Endothelial cell of umbilical vein (primary cell): ENCODE data around the gene RTN1. TPM values are rescaled to one million over a fixed set of nuclear protein-coding genes. Genes with fewer than 3 reads are reported as not detected.

Source experiments
- BruUV-seq: library from RNA; stranded (reverse); fragments of 400-500 nt; replicated peaks from 2 replicates; lab custom pipeline; 2021; lab: Mats Ljungman, UMichigan
- CTCF ChIA-PET: fragments of 300-600, 350-600 bp; sonication (Branson Sonifier 250); formaldehyde crosslinking; loops from one replicate; lab custom pipeline; 2021; ENCODE audit warnings: antibody characterized with exemption, inconsistent platforms; lab: Charles Lee
- POLR2A ChIA-PET: fragments of 300-600, 350-600 bp; sonication (Branson Sonifier 250); formaldehyde crosslinking; loops from one replicate; lab custom pipeline; 2021; ENCODE audit warnings: antibody characterized with exemption, inconsistent platforms; lab: Charles Lee
- DNase-seq: peaks from one replicate; pipeline ENCODE4 v3.0.0-alpha.2; 2011; ENCODE audit warnings: low read depth, low spot score
- FAIRE-seq: peaks from 2 replicates; lab custom pipeline; 2011; peaks lifted over from hg19 to GRCh38; lab: Jason Lieb, UNC
- H2AFZ ChIP-seq: 2 replicates; pipeline ENCODE4 v1.6.0; 2012; ENCODE audit warnings: low read depth, low read length, control low read depth, inconsistent platforms
- H3K27ac ChIP-seq: 2 replicates; pipeline ENCODE4 v1.5.1; 2011; ENCODE audit warnings: low read depth, mild to moderate bottlenecking, control low read depth, low read length, moderate library complexity; ENCODE audit not compliant: insufficient read depth
- H3K27me3 ChIP-seq, 2 experiments: 2 replicates each; pipeline versions ENCODE4 v1.6.0 to v1.6.1; 2011; ENCODE audit warnings: low read length in 2 of 2, mixed read lengths in 1 of 2; ENCODE audit not compliant: control insufficient read depth in 2 of 2, insufficient read depth in 2 of 2
- H3K36me3 ChIP-seq, 2 experiments: 2 replicates in 1 of 2; 3 replicates in 1 of 2; pipeline ENCODE4 v1.5.1; 2011; ENCODE audit warnings: low read length in 2 of 2, mild to moderate bottlenecking in 1 of 2, moderate library complexity in 1 of 2; ENCODE audit not compliant: control insufficient read depth in 2 of 2, insufficient read depth in 2 of 2; ENCODE audit errors: extremely low read depth in 1 of 2
- H3K4me1 ChIP-seq: 3 replicates; pipeline ENCODE4 v1.5.1; 2011; ENCODE audit warnings: mild to moderate bottlenecking, low read length; ENCODE audit not compliant: control insufficient read depth, insufficient read depth; ENCODE audit errors: extremely low read depth
- H3K4me2 ChIP-seq: 2 replicates; pipeline ENCODE4 v1.6.1; 2011; ENCODE audit warnings: low read length, control low read depth, mixed read lengths; ENCODE audit not compliant: insufficient read depth
- H3K4me3 ChIP-seq, 3 experiments: fragments of 200-600 bp in 1 of 3; sonication (generic), shearing (Covaris generic) in 1 of 3; replicated peaks in 1 of 3; 2 replicates each; pipeline ENCODE4 v1.5.1; 2011 to 2016; ENCODE audit warnings: control low read depth in 3 of 3, low read length in 3 of 3, mild to moderate bottlenecking in 2 of 3, inconsistent platforms in 1 of 3, low read depth in 1 of 3, moderate library complexity in 1 of 3; ENCODE audit not compliant: insufficient read depth in 1 of 3
- H3K79me2 ChIP-seq: 2 replicates; pipeline ENCODE4 v1.6.0; 2012; ENCODE audit warnings: low read length, inconsistent platforms; ENCODE audit not compliant: control insufficient read depth, insufficient read depth
- H3K9ac ChIP-seq: replicated peaks from 2 replicates; pipeline ENCODE3; 2011; ENCODE audit warnings: low read length, control low read depth; ENCODE audit not compliant: insufficient read depth; ENCODE audit errors: extremely low read depth
- H3K9me1 ChIP-seq: replicated peaks from 3 replicates; pipeline ENCODE4 v1.6.0; 2011; ENCODE audit warnings: mild to moderate bottlenecking, low read length; ENCODE audit not compliant: control insufficient read depth, insufficient read depth; ENCODE audit errors: extremely low read depth
- H3K9me3 ChIP-seq: replicated peaks from 2 replicates; pipeline ENCODE4 v1.5.1; 2012; ENCODE audit warnings: low read length, inconsistent platforms; ENCODE audit not compliant: control insufficient read depth, insufficient read depth
- H4K20me1 ChIP-seq: replicated peaks from 2 replicates; pipeline ENCODE3; 2011; ENCODE audit warnings: mild to moderate bottlenecking, low read length; ENCODE audit not compliant: control insufficient read depth, insufficient read depth; ENCODE audit errors: extremely low read depth
- EZH2 ChIP-seq: IDR thresholded peaks from 2 replicates; pipeline ENCODE4 v1.6.1; 2012; ENCODE audit warnings: borderline replicate concordance, low read depth, mild to moderate bottlenecking, moderate library complexity, low read length, inconsistent platforms; ENCODE audit not compliant: severe bottlenecking
- FOS ChIP-seq: IDR thresholded peaks from 2 replicates; pipeline ENCODE4 v1.6.1; 2011; ENCODE audit warnings: mild to moderate bottlenecking, low read length, moderate library complexity, borderline replicate concordance; ENCODE audit not compliant: insufficient read depth
- GATA2 ChIP-seq: IDR thresholded peaks from 2 replicates; pipeline ENCODE4 v1.7.0; 2011; ENCODE audit warnings: low read depth, mild to moderate bottlenecking, moderate library complexity, mixed read lengths, low read length; ENCODE audit not compliant: insufficient read length, insufficient read depth
- JUN ChIP-seq: IDR thresholded peaks from 2 replicates; pipeline ENCODE4 v1.6.1; 2011; ENCODE audit warnings: borderline replicate concordance, low read depth; ENCODE audit not compliant: insufficient read length, insufficient read depth
- MYC ChIP-seq: IDR thresholded peaks from one replicate; pipeline ENCODE4 v1.6.1; 2011; ENCODE audit warnings: mild to moderate bottlenecking, low read depth, low read length
- POLR2A ChIP-seq: IDR thresholded peaks from 2 replicates; pipeline ENCODE4 v1.6.1; 2012; ENCODE audit warnings: low read depth, mild to moderate bottlenecking, control low read depth, low read length
- POLR2AphosphoS5 ChIP-seq: IDR thresholded peaks from 2 replicates; pipeline ENCODE4 v1.6.1; 2012; ENCODE audit warnings: low read depth, mild to moderate bottlenecking, control low read depth, low read length, moderate library complexity; ENCODE audit not compliant: insufficient read depth
- dilution Hi-C: fragments of 300-500 bp; cut with MboI; formaldehyde crosslinking; loops from one replicate; pipeline ENCODE4 v1.15.0; 2019; ENCODE audit warnings: low sequenced_read_pairs; ENCODE audit not compliant: extremely low pct_ligation_motif_present
- intact Hi-C: fragments of 100-400 bp; cut with micrococcal nuclease; formaldehyde crosslinking; loops from one replicate; pipeline ENCODE4 v1.10.0; 2022
- polyA plus RNA-seq, 4 experiments: library from polyadenylated mRNA; depleted of rRNA in 3 of 4; stranded (reverse) in 3 of 4; unstranded in 1 of 4; fragments of >200 nt; gene quantifications; 2 replicates each; pipeline versions ENCODE4 v1.2.1 to v1.2.3, GENCODE V29; 2011 to 2012; ENCODE audit warnings: missing spikeins in 1 of 4
- total RNA-seq: library from RNA; stranded (reverse); gene quantifications from 2 replicates; pipeline ENCODE4 v1.2.3, GENCODE V29; 2021
- TF ChIP-seq, protein P1 (sequence below): IDR thresholded peaks from 2 replicates; pipeline ENCODE4 v1.6.1; 2011; ENCODE audit not compliant: insufficient read depth, insufficient read length
- TF ChIP-seq, protein P2 (sequence below), 2 donors: IDR thresholded peaks; 1 replicate in 1 of 2; 2 replicates in 1 of 2; pipeline ENCODE4 v1.5.1; 2011; ENCODE audit warnings: low read length in 2 of 2, mild to moderate bottlenecking in 2 of 2, moderate library complexity in 2 of 2, control low read depth in 1 of 2, inconsistent platforms in 1 of 2, low read depth in 1 of 2; ENCODE audit not compliant: insufficient read depth in 1 of 2; ENCODE audit errors: extremely low read depth in 1 of 2

The RTN1 gene
- total and polyA plus RNA-seq, 2 donors (not counting 3 experiments of a cell fraction or from before 2014, with no cell fraction given): 0.10 to 0.29 TPM

DNA sequence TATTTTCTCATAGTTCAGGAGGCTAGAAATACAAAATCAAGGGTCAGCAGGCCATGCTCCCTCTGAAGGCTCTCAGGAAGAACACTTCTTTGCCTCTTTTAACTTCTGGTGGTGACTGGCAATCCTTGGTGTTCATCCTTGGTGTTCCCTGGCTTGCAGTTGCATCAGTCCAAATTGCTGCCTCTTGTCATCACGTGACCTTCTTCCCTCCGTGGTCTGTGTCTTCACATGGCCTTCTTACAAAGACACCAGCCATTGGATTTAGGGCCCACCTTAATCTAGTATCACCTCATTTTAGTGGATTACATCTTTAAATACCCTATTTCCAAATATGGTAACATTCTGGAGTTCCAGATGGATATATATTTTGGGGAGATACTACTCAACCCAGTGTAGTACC lies 41.9 kb upstream of the RTN1 start:
- no peak for DNase-seq
- H3K4me1 ChIP-seq: no peaks in the 10 kb centered on the region
- CTCF ChIA-PET: interaction anchor here (1.7 kb wide), 1 partner anchor 15 kb away, joined by 8 read pairs; no protein-coding TSS in a partner anchor

More for the DNA sequence above, 41.9 kb upstream of the RTN1 start:
- TF ChIP-seq, protein P1, sequence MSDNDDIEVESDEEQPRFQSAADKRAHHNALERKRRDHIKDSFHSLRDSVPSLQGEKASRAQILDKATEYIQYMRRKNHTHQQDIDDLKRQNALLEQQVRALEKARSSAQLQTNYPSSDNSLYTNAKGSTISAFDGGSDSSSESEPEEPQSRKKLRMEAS: no peak
- TF ChIP-seq, protein P2, sequence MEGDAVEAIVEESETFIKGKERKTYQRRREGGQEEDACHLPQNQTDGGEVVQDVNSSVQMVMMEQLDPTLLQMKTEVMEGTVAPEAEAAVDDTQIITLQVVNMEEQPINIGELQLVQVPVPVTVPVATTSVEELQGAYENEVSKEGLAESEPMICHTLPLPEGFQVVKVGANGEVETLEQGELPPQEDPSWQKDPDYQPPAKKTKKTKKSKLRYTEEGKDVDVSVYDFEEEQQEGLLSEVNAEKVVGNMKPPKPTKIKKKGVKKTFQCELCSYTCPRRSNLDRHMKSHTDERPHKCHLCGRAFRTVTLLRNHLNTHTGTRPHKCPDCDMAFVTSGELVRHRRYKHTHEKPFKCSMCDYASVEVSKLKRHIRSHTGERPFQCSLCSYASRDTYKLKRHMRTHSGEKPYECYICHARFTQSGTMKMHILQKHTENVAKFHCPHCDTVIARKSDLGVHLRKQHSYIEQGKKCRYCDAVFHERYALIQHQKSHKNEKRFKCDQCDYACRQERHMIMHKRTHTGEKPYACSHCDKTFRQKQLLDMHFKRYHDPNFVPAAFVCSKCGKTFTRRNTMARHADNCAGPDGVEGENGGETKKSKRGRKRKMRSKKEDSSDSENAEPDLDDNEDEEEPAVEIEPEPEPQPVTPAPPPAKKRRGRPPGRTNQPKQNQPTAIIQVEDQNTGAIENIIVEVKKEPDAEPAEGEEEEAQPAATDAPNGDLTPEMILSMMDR (IDR thresholded peaks at IDR 0.05; ENCODE audit: extremely low read depth in 1 of 2, insufficient read depth in 1 of 2, low read depth in 1 of 2, low read length in 2 of 2): no peak
- TF ChIP-seq EZH2 (no peak), GATA2 (no peak), POLR2AphosphoS5 (no peak), FOS (no peak), POLR2A (no peak), MYC (no peak), JUN (no peak)
- no peak for FAIRE-seq
- Histone ChIP-seq H3K27ac (no peak overlapping the region), H3K9me3 (no peaks in the 10 kb centered on the region), H3K9ac (no peak overlapping the region), H4K20me1 (no peaks in the 10 kb centered on the region), H3K36me3 (no peaks in the 10 kb centered on the region), H3K4me2 (no peak overlapping the region), H3K4me3 (no peak overlapping the region), H3K27me3 (peaks cover 2 to 3% of the 10 kb centered on the region in 2 experiments), H3K79me2 (no peaks in the 10 kb centered on the region), H3K9me1 (no peaks in the 10 kb centered on the region), H2AFZ (no peak overlapping the region)
- intact Hi-C loops: no loop called here
- dilution Hi-C loops: no loop called here
- POLR2A ChIA-PET: no interaction called here
- BruUV-seq: no TSS peak
